Esophagus squamous epithelium (tissue), 4 donors: ENCODE measurements around the gene DTNA.

Source experiments
- CTCF ChIP-seq, 6 experiments: fragments of 450-650 bp in 4 of 6; fragments of 200-600 bp in 2 of 6; sonication (generic) in 2 of 6; IDR thresholded peaks; one replicate each; pipeline ENCODE4 v1.5.1; 2016 to 2019; ENCODE audit warnings: antibody characterized with exemption in 6 of 6, mild to moderate bottlenecking in 4 of 6, moderate library complexity in 4 of 6
- POLR2A ChIP-seq, 4 donors: fragments of 450-650 bp; IDR thresholded peaks; one replicate each; pipeline ENCODE4 v1.6.1; 2017; ENCODE audit warnings: antibody characterized with exemption in 4 of 4, mild to moderate bottlenecking in 4 of 4, moderate library complexity in 3 of 4

GRCh38 chr18:34841891-34842290, 131.8 kb downstream of the DTNA start:
- TF ChIP-seq CTCF (IDR thresholded peaks at IDR 0.05) = no peak
- TF ChIP-seq POLR2A (IDR thresholded peaks at IDR 0.05) = no peak
